ENCODE data around the gene HOXB6.

- TF ChIP-seq CTCF (conservative IDR thresholded peaks at IDR 0.05; ENCODE audit: low read depth, low read length) = no peak
- TF ChIP-seq EZH2 (IDR thresholded peaks at IDR 0.05; ENCODE audit: borderline replicate concordance, low read depth, low read length, poor library complexity, severe bottlenecking) = no peak
Observed at GRCh38 chr17:48591255-48592056, 13.3 kb downstream of the HOXB6 start.
